C4-2B (cell line): ENCODE data around the gene AFAP1.

ENCODE experiments used
- ZFX ChIP-seq: fragments of 450-650 bp; IDR thresholded peaks from 2 replicates; pipeline ENCODE4 v1.6.1; 2017
- TF ChIP-seq, protein P1 (sequence below): fragments of 450-650 bp; conservative IDR thresholded peaks from 2 replicates; pipeline ENCODE4 v1.5.1; 2017; ENCODE audit warnings: mild to moderate bottlenecking

DNA sequence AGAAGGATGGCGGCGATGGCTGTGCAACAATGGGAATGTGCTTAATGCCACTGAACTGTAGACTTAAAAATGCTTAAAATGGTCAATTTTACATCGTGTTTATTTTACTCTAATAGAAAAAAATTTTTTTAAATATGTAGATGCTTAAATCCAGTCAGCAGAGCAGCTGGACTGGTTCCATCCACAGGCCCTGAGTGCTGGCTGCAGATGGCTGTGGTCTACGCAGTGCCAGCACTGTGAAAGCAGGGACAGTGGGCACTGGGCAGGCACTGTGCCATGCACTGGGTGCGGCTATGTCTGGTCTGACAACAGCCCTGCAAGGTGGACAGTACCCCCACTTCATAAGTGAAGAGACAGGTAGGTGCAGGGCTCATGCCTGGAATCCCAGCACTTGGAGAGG, 175.2 kb downstream of the AFAP1 start:
- TF ChIP-seq, protein P1, sequence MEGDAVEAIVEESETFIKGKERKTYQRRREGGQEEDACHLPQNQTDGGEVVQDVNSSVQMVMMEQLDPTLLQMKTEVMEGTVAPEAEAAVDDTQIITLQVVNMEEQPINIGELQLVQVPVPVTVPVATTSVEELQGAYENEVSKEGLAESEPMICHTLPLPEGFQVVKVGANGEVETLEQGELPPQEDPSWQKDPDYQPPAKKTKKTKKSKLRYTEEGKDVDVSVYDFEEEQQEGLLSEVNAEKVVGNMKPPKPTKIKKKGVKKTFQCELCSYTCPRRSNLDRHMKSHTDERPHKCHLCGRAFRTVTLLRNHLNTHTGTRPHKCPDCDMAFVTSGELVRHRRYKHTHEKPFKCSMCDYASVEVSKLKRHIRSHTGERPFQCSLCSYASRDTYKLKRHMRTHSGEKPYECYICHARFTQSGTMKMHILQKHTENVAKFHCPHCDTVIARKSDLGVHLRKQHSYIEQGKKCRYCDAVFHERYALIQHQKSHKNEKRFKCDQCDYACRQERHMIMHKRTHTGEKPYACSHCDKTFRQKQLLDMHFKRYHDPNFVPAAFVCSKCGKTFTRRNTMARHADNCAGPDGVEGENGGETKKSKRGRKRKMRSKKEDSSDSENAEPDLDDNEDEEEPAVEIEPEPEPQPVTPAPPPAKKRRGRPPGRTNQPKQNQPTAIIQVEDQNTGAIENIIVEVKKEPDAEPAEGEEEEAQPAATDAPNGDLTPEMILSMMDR, result no peak
- TF ChIP-seq ZFX, result no peak
